Stimulated activated CD4-positive, alpha-beta T cell treated with anti-CD3 and anti-CD28 coated beads, Interleukin-1b, Interleukin-23, amount 100 ng/mL, for 1 hour (primary cell): Measurements from ENCODE around the gene KCNMB2.

Source experiments
- DNase-seq, 2 donors: peaks; one replicate each; pipeline ENCODE4 v3.0.0-alpha.2; 2020; ENCODE audit warnings: low read depth in 2 of 2

KCNMB2 gene

DNA sequence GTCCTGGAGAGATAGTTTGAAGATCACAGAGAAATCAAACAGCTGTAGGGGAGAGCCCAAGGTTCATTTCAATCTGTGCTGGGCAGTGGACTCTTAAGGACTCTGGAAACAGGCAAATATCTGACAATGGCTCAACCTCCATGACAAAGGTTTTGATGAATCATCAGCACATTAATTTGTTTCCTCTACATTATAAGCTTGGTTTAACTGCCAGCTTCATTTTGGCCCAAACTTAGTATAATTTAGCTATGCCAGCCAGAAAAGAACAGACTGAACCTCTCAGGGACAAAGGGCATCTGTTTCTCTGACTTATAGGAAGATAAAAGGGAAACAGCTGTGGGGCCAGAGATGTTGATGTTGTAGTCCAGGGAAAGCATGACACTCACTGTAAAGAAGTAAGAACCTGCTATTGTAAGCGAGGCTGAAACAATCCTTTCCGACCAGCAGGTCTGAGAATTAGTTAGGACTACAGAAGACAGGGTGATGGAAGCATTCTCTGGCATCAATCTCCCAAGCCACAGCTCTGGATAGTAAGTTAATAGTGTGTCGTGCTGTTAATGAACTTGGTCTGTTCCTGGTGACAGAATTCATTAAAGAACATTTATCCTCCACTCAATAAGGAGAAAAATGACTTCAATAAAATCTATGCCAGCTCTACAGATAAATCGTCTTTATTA, 110.1 kb downstream of the KCNMB2 start:
- DNase-seq: no peak

DNA sequence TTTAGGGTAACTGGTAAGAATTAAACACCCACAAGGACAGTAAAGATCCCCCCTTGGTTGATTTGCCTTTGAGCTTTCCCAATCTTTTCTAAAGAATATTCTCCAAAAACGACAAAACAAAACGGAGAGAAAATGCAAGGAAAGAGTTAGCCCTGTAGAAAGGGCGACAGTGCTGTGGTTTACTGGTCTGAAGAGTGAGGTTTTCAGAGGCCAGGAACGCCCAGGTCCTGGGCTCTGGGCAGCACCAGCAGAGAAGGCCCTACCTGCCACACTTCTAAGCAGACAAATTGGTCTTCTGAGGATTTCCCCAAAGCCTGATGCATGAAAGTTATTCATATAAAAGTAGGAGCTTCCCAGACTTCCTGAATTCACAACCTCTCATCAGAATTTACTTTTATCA, 119.3 kb downstream of the KCNMB2 start:
- no peak for DNase-seq

DNA sequence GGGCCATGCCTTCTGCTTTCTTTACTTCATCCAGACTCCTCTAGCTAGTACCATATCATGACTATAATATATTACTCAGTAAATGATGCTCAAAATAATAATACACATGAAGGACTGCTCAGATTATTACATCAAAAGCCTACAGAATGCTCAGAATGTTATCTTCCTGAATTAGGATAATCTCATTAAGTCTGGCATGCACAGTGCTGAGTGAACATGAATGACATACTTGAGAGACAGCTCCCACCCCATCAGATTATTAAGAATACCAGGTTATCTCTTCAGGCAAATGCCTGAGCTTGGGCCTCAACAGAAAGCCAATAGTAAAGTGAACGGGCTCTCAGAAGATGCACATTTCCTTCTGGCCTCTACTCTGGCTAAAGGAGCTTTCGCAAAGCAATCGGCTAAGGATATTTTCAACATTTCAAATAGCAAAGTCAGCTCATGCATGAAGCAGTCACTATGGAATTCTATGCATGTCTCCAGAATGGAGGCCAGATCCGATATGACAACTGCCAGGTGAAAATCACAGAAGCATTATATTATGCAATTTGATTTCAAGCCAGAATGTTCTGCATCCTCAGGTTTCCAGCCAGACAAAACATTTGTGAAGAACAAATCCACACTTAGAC, 122.6 kb downstream of the KCNMB2 start:
- no peak for DNase-seq

DNA sequence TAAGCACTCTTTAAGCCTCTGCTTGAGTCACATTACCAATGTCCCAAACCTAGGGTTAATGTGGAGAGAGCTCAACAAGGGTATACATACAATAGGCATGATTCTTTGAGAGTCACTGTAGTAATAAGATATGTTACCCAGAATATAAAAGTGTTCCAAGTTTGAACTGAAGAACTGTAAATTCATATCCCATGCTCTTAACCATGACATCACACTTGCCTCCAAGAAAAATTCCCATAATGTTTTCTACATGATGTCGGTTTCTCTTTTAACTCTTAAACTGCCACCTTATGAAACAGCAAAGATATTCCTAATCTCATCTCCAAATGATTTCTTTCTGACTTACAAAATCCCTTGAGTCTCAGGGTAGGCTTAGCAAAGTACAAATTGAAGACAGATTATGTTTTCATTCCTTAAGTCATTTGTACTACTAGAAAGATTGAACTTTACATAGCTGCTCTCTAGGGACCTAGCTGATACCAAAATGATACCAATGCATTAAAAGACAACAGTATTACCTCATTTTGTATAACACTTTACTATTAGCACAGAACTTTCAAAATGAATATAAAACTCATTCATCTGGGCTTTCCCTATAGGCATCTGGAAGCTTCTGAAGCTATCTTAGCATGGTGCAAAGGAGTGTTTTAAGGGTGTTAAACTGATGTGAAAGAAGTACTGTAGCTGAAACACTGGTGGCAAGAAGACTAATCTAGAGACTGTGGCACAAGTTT, 127.1 kb downstream of the KCNMB2 start:
- no peak for DNase-seq

DNA sequence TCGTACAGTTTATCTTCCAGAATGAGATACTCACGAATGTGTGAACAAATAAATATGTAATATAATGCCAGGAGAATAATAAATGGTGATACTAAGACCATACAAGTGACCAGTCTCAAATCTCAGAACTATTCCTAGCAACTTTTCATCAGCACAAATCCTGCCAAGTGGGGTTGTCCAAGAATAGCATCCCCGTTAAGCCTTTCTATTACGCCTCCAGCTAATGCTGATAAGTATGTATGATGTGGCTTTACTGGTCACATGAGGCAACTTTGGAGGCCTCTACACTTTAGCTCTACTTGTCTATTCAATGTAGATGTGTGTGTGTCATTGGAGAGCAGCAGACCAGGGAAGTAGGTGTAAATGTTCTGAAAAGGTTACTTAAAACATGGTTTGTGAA, 129.5 kb downstream of the KCNMB2 start:
- no peak for DNase-seq

DNA sequence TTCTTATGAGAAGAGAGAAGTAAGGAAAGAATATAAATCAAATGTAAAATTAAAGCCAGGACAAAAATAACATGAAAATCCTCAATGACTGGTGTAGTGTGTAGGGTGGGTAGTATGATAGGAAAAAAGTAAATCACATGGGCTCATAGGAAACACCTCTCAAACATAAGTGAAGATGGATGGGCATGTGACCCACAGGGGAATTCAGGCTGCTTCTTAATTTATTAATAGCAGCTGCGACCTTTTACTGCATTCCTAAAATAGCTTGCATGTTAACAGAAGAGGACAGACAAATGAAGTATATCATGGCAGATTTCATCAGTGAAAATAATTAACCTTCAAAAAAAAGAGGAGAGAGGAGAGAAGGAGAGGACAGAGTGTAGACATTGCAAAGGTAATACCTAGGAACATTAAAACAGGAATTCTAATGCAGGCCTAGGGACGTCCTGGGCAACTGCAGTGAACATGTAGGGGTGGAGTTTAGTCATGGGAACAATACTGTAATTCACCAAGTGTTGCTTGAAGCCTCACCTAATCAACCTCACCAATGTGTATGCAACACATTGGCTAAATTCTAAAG, 132.9 kb downstream of the KCNMB2 start:
- DNase-seq: no peak

DNA sequence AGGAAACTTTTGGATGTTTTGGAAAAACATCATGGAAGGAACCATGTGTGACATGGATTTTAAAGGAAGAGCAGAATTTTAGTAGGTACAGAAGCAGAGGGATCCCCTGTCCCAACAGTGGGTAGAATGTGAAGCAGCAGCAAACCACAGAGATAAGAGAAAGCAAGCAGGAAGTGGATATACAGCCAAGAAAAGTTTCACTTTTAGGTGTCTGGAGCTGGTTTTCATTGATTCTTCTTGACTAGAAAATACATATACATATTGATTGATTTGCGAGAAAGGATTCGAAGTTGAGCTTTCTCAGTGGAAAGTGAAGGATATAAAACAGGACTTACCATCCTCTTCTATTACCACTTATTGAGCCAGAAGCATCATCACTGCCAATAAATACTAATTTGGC, 133.5 kb downstream of the KCNMB2 start:
- DNase-seq: no peak

DNA sequence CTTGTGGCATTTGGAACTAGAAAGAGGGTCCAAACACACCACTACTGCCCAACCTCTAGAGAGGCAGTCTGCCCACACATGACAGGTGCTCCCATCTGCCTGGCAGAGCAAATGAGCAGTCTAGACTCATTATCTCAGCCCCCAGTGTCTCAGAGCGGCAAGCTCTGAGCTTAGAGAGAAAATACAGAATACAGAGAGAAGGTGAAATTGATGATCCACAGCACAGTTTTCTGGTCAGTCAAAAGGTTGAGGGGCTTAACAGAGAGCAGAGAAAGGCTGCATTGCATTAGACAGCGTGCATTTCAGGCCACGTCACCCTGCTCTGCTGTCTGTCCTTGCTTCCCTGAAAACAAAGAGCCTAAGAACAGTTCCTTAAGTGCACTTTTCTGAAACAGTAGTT, 135.1 kb downstream of the KCNMB2 start:
- DNase-seq: no peak

DNA sequence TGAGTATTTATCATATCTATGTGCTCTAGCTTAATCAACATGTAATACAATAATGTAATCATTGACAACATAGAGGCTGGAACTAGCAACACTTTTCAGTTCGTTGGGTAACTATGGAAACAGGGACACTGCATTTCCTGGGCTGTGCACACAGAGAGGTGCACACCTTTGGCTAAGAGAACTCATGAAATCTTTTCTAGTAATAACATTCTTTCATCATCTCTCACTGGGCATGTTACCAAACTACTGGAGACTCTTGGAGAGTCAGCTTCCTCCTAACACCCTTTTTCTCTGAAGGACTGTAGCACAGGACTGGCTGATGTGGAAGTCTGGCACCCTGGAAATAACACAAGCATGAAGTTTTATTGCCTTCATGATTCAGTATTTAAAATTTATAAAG, 135.6 kb downstream of the KCNMB2 start:
- DNase-seq: no peak

DNA sequence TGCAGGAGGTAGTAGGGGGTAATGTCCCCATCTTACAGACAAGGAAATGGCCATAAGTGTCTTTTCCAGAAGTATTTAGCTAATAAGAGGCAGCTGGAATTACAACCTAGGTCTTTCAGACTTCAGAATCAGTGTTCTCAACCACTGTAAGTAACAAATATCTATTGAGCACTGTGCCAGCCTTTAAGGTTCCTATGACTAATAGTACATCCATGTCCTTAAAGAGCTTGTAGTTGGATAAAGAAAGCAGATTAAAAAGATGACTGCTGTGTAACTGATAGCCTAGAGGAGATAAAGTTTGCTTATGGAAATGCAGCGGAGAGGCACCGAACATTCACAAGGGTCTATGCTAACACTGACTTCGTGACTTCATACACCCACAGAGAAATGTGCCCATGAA, 136.0 kb downstream of the KCNMB2 start:
- DNase-seq: no peak

DNA sequence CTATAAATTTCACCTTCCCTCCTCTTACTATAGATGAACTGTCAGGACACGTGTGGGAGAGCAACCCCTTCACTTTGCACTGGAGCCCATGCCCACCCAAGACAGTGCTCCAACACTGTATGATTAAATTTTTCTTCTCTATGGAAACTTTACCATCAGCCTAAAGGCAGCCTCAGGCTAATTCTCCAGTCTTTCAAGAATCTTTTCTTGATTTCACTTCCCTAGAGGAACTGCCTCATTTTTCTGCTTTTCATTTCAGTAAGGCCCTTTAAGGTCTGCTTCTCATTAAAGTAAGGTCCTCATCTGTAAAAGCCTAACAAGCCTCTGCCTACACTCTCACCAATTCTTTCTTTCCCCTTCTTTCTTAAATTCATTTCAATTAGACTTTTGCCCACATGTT, 137.3 kb downstream of the KCNMB2 start:
- no peak for DNase-seq

DNA sequence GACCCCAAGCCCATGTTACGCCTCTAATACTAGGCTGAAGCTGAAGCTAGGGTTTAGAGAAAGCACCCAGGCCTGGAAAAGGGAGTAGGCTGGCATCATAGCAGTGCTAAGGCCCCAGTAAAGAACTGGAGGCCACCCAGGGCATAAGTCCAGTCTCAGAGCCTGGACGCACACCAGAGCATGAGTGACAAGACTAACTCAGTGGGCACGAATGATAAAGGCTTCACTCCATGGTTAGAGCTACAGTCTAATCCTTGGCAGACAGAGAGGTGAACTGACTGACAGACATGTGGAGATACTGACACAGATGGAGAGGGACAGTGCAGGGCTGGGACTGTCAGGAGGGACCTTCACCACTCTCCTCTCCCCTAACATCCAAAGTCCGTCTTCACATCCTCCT, 139.8 kb downstream of the KCNMB2 start:
- DNase-seq: no peak

DNA sequence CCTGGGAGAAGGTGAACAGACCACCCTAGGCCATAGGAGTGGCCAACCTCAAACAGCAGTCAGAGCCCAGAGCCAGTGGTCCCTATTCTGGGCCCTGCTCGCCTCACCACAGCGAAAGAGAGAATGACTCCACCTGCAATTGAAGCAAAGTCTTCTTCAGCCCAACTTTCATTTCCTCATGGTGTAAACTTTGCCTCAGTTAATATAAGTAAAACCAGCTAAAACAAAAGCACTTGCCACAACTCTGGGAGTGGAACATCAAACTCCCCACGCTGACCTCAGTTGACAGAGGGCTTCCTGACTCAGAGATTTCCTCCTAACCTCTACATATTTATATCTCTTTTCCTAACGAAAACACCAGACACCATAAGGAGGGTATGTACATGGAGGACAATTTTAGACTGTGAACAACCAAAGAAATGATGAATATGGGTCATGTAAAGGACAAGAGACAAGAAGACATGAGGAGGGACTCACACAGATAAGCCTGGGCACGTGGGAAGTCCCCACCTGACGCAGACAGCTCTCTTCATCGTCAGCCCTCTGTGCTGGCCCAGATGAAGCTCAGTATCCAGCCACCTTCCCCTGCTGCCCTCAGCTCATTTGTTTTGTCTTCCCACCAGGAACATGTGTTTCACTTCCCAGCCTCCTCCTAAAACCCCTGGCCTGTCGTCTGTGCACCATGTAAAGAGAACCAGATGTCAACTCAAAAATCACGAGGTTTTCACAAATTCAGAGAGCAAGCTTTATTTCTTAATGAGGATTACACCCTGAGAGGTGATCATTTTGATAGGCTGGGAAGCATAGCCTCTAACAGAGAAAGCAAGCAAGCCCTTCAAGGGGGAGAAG, 140.9 kb downstream of the KCNMB2 start:
- DNase-seq: no peak

DNA sequence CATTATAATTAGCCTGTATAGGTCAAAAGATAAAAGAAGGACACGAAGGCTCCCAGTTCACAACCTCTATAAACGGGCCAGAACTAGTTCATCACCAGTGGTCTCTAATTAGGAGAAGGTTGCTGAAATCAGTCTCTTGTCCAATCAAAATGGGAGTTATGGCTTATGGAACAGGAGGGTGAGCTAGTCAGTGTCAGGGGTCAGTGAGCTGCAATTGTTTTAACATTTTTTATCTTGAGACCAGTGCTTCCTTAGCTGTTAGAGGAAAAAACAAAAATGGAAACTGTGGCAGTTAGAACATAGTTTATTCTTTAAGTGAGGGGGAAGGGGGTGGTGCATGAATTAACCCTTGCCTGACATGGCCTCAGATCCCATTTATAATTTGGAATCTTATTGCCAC, 141.7 kb downstream of the KCNMB2 start:
- no peak for DNase-seq

DNA sequence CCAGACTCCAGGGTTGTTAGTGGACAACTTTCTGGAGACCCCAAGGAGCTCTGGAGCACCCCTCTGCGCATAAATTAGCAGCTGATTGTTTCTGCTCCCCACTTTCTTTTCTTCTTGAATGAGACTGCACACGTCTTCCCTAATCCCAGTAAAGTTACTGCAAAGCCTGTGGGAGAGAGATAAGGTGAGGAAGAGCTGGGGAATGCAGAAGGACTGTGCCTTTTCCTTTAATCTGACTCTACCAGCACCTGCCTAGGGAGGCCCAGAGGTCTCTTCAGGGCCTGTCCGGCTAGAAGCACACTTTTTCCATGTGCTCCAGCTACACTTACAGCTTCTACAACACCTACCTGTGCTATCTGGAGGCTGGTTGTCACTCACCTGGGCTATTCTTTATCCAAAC, 143.8 kb downstream of the KCNMB2 start:
- DNase-seq: no peak

DNA sequence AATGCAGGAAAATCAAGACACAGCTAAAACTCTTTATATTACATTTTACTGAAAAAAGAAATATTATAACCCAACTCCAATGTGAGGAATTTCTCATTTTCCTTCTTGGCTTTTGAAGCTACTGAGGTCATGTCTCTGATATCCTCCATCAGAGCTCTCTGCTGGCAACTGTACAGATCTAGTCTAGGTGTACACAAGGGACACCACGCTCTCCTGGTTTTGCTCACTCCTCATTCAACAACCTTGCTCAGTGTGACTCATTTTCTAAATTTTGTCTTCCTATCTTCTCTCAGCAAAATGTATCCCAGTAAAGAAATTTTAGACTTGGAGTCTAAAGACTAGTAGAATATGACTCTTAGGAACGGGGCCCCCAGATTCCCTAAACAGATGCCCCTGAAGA, 144.3 kb downstream of the KCNMB2 start:
- DNase-seq: no peak

DNA sequence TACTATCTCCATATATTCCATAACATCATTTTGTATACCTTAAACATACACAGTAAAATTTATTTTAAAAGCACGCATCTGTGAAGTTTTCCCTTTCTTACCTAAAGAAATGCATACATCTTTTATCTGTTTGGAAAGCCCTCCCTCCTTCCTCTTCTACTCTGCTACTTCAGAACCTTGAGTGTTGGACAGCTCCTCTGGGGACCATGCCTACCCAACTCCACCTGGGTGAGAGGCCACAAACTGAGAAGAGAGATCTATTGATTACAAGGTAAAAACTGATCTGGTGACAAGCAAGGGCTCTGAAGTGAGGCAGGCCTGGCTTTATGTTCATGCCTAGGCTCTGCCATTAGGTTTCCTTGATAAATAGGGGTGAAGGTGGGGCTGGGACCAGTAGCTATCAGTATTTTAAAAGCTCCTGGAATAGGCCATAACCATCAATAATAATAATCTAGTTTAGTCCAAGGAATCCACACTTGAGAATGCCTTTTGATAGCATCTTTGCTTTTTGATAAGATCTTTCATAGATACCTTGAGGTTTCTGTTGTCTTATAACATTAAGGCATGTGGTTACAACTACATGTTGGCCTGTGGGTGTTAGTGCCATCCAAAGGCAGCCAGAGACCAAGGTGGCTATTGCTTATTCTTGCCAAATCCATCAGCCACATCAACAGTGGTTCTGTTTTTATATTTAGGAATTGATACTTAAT, 148.8 kb downstream of the KCNMB2 start:
- DNase-seq: no peak

DNA sequence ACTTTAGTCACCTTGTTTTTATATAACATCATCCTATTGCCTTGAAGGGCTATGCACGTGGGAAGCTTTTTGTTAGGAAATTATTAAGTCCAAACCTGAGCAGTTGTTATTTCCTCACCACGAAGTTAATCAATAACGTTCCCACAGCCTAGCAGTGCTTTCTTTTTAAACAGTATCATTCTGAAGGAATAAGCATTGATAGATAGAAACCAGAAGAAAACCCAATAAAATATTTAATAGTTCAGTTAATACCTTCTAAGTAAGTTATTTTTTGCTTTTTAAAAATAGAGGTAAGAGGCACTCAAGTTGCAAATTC, 149.3 kb downstream of the KCNMB2 start:
- no peak for DNase-seq

DNA sequence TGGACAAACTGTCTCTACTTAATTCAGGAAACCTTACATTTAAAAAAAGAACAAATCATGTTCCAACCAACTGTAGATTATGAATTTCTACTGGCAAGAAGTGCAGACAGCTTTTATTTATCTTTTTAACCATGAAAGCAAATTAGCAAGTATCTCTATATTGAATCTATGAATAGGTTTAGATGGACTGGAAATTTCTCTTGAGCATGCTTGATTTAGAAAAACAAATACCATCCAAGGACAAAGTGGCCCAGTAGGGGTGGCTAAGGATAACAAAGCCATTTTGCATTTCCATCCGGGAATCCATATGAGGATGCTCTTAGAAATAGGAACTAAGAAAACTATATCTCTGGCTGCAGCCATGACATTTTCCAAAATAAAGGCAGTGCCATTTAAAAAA, 150.6 kb downstream of the KCNMB2 start:
- no peak for DNase-seq

DNA sequence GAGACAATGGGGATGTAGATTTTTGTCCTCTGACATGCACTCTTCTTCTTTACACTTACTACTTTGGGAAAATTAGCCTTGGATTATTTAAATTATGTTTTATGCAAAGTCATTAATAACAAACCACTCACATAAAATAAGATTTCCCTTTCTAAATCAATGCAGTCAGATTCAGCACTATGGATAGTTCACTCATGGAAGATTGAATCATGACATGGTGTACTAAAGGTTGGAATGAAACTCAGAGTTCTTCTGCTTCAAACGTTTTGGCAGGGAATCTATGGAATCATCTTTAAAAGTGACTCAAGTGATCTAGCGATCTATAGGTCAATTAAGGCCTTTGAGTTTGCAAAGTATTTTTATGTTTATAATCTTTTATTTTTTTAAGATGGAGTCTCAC, 154.3 kb downstream of the KCNMB2 start:
- no peak for DNase-seq

DNA sequence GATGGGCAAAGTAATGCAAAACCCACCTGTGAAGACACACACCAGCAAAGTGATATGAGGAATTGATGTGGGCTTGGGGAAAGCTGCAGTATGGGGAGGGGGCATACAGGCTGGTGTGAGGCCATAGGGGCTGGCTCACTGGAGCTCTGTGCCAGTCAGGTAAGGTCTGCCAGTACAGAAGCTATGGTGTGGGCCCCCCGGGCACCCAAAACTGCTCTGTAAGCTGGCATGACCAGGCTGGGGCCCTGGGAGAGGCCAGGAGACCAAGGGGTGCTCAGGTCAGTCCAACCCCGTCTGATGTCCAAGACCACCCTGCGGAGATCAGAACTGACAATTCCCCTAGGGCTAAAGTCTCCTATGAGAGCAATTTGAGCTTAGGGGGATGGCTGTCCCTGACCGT, 163.1 kb downstream of the KCNMB2 start:
- no peak for DNase-seq

DNA sequence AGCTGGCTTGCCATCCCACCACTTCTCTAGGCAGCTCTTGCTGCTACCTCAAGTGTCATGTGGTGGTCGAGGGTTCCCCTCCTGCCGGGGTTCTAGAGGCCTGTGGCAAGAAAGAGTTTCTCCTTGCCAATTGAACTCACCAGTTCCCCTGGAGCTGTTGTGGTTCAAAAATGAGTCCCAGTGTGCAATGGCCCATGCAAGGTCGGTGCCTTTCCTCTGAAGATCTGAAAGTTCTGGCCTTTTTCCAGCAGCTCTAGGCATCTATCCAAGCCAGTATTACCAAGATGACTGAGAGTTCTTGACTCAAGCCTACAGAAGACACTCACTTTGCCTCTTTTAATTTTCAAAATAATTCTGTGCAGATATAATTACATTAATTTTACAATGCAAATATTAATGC, 163.6 kb downstream of the KCNMB2 start:
- no peak for DNase-seq
